NCI-H69 (cell line): ENCODE results near the gene EOLA1.
"Not testable (repeated sequence)": the region's sequence is repeated elsewhere in the genome, so short reads cannot be mapped to it uniquely, and the experiment has no call there.

Experiments used
- DNase-seq: peaks from one replicate; lab custom pipeline; 2025; lab: John Stamatoyannopoulos, UW

The EOLA1 gene

DNA sequence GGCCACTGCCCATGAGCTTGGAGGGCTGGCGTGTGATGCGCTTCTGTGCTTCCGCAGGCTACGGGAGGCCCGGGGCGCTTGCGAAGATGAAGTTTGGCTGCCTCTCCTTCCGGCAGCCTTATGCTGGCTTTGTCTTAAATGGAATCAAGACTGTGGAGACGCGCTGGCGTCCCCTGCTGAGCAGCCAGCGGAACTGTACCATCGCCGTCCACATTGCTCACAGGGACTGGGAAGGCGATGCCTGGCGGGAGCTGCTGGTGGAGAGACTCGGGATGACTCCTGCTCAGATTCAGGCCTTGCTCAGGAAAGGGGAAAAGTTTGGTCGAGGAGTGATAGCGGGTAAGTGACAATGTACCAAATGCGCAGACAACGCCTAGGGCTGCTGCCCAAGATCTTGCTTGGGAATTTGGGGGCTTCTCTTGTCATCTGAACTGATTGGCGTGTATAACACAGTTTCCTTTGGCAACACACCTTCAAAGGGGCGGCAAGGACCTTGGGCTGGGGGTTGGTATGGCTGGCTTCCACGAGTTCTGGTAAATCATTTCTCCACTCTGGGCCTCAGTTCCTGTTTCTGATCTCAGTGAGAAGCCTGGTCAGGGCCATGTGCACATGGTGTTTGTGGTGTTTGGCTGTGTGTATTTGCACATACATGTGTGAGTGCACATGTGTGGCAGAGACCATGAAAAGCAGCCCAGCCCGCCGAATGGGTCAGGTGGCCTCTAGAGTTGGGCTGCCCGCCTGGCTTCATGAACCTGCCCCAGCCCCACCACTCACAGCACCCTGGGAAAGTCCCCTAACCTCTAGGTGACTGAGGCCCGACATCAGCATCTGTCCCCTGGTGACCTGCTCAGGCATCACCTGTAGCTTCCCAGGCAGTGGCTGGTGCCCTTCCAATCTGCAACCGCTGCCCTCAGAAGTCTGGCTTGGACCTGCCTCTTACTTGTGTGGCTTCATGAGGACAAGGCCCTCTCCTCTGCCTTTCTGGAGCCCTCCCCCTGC lies 5.0 kb downstream of the EOLA1 start:
- DNase-seq = not testable (repeated sequence)

DNA sequence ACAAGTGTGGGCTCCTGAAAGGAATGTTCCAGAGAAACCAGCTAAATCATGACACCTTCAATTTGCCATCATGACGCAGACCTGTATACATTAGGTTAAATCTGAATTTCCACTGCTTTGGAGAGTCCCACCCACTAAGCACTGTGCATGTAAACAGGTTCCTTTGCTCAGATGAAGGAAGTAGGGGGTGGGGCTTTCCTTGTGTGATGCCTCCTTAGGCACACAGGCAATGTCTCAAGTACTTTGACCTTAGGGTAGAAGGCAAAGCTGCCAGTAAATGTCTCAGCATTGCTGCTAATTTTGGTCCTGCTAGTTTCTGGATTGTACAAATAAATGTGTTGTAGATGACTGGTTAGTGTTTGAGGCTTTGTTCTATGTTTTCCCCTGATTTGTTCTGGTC lies 6.2 kb downstream of the EOLA1 start:
- not testable (repeated sequence) for DNase-seq

DNA sequence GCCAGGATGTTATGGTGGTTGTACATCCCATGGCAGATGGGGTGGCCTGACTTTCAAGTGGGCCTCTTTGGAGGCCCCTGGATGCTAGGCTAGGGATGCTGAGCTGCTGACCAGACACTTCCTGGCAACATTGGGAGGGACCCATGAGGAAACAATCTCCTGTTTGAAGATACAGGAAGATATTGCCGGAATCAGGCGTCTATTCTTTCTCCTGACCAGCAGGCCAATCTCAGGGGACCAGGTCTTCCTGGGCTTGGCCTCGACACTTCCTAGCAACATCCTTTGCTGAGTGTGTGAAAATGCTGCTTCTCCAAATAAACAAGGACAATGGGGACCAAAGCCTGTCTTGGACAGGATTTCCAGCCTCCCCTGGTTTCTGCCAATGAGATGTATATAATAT lies 7.0 kb downstream of the EOLA1 start:
- not testable (repeated sequence) for DNase-seq

DNA sequence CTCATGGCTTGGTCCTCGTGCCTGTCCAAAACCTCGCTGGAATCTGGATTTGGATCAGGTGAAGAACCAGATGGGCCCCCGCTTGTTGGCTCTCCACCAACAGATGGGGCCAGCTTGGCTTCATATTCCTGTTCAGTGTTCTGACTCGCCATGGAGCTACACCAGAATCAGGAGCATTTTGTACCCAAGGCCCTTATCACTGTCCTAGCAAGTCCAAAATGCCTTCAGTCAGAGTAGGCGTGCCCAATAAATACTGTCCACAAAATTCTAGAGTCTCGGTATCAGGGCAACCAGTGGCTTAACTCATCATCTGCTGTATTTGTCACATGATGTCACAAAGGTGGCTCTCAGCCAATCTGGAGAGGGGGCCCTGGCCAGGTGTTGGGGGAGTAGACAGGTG lies 8.9 kb downstream of the EOLA1 start, which contains the start of gene HSFX3:
TSS of gene HSFX3 (minus strand) at position 224 of the 400 bp plus-strand sequence. CDS start at position 152, 72 bp downstream.
- not testable (repeated sequence) for DNase-seq

DNA sequence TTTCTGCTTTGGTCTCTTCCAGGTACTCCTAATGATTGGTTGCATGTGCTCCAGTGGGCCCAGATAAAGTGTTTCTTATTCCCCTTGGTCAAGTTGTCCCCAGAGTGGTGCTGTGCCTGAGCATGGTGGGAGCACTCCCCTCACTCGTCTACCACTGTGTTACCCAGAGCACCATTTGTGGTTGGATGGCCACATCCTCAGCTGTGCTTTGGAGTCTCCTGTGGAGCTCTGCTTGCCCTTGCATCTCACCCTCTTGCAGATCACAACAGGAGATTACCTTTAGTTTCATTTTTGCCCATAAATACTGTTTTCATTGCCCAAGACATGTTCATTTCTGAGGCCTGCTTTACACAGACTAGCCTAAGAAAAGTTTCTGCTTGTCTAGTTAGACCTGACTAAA lies 9.6 kb downstream of the EOLA1 start:
- not testable (repeated sequence) for DNase-seq

DNA sequence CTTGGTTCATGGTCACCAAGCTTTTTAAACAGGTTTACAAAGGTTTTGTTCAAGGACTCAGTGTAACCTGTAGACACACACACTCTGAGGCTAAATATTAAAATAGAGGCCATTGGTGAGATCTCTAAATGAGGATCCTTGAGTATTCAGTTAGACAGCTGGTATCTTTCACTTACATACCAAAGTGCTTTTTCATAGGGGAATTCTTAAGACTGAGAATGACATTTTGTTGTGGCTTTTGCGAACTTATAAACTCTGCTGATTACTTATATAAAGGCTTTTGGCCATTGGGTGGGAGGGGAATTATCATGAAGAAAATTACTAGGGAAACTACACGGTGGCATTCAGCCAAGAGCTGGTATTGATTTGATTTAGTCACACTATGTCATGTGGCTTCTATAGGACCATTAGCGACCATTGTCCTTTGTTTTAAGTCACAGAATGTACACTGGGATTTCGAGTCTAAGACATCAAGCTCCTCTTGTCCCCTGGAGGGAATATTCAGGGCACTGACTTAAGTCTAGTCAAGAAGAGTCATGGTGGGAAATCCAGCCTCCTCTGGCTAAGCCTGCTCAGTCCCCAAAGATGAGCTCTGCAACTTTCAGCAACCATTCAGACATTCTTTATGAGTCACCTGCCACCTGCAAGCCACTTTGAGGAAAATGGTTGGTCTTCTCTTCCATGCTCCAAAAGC lies 10.6 kb downstream of the EOLA1 start:
- DNase-seq = not testable (repeated sequence)

DNA sequence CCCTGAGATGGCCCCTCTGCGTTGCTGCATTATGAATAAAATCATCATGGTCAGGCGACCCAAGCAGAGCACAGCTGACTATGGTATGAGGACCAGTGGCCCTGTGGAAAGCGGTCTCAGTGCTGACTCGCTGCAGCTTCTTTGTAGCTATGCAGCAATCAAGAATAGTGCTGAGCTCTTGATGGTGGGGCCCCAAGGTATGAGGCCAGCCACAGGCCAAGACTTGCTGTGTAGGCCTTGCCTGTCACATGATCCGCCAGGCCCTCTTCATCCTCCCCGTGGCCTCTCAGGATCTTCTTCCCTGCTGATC lies 11.1 kb downstream of the EOLA1 start:
- DNase-seq = not testable (repeated sequence)

DNA sequence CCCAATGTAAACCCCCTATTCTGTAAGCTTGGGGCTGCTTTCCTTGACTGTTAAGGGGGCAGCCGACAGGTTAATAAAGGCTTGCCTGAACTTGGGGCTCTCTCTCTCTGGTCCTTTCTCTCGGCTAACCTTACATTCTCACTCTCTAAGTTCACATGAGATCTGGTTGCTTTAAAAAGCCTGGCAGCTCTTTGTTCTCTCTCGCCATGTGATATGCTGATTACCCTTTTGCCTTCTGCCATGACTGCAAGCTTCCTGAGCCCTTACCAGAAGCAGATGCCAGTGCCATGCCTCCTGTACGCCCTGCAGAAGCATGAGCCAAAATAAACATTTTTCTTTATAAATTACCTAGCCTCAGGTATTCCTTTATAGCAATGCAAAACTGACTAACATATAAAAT lies 14.4 kb downstream of the EOLA1 start:
- not testable (repeated sequence) for DNase-seq

DNA sequence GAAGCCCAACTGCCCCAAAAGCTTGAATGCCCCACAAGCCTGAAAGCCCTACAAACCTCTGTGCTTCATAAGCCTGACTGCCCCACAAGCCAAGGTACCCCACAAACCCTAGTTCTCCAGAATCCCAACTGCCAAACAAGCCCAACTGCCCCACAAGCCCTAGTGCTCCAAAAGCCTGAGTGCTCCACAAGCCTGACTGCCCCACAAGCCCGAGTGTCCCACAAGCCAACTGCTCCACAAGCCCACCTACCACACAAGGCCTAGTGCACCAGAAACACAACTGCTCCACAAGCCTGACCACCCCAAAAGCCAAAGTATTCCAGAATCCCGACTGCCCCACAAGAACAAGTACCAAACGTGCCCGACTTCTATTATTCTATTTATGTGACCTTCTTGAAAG lies 22.5 kb downstream of the EOLA1 start:
- DNase-seq = no peak

DNA sequence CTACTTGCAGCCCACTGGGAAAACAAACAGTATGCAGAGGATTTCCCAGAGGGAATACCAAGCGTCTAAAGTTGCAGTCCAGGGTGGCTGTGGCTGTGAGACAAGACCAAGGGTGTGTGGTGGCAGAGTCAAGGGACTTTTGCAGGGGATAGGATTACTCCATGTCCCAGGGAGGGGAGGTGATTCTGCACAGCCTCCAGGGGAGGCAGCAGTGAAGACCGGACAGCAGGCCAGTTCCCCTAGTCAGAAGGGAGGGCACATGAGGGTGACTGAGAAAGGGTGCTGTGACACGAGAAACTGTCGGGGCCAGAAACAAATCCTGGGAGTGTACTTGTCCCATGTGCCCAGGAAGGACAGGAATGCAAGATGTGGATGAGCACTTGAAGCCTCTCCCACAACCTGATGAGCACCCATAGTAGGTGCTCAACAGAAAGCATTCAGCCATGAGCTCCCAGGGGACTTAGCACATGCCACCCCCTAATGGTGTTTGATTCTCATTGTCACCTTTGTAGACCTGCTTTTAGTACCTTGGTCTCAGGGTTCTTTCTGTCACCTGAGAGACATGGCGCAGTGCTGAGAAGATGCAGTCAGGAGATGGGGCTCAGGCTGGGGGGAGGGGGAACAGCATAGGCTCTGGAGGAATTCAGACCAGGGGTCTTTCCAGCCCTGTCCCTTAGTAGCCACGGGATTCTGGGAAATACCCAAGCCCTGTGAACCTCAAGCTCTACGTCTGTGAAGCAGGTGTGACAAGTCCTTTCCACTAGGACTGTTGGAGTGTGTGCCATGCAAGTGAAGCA lies 27.0 kb downstream of the EOLA1 start:
- DNase-seq = peak; percentile 8

DNA sequence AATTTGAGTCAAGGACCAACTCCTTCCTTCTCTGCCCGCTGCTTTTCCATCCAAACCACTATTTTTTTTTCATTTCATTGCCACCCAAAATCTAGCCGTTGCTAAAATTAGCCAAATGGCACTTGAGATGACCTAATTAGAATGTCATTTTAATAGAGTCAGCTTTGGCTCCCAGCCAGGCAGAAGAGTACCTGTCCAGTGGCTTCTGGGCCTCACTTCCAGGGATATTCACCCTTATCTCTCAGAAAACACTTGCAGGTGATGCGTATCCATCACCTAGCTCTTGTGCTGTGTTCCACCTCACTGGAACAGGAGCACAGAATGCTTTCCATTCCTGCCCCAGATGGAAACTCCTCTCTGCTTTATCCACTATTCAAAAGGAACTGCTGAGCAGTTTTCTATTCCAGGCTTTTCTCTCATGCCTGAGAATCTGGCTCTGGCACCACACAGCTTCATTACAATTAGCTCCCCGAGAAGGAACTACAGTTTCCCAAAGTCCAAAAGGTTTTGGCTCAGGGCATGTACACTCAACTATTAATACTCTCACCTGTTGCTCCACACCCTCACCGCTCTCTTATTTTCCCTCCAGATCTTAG lies 28.0 kb downstream of the EOLA1 start:
- no peak for DNase-seq

DNA sequence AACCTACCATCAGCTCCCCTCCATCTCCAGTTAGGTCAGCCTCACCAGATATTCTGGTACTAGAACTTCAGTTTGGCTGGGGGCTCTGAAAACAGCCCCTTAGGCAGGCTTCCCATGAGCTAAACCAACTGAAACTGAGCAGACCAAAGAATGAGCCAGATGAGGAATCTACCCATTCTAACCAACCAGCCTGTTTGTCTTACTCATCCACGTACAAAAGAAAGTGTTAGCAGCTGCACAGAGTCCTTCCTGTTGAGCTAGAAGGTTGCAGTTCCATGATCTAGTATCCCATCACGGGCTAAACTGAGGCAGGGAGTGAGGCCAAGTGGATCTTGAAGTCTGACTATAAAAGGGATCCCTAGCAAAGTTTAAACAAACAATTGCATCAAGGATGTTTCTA lies 29.0 kb downstream of the EOLA1 start:
- no peak for DNase-seq

DNA sequence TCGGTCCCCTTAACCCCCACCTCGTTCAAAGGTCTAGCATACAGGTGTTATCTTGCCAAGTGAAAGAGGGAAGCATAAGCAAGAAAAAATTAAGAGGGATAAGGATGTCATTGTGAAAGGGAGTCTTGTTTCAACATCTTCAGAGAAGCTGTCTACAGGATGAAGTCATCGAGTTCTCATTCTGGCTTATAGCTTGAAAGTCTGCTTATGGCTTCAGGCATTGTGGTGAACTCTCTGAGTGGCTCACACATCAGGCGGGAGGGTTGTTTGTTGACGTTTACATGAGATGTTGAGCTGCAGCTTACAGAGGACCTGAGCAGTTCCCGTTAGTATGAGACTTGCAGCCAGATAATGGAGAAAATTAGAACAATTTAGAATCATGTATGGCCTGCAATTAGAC lies 29.9 kb downstream of the EOLA1 start:
- no peak for DNase-seq

DNA sequence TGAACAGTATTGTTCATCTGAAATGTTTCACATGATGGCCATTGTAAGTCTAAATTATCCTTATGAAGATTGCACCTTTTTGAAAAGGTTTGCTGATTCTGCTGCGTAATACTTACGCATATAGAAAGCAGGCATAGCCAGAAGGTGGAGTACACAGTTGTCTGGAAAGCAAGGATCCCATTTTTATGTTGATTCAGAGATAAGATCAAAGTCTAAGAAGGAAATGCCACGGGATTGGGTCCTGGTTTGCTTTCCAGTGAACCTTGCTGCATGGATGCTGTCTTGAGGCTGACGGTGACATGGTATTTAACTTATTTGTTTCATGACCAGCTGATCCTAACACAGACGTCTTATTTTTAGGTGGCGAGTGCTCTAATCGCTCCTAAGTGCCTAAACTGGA lies 31.0 kb downstream of the EOLA1 start:
- no peak for DNase-seq

DNA sequence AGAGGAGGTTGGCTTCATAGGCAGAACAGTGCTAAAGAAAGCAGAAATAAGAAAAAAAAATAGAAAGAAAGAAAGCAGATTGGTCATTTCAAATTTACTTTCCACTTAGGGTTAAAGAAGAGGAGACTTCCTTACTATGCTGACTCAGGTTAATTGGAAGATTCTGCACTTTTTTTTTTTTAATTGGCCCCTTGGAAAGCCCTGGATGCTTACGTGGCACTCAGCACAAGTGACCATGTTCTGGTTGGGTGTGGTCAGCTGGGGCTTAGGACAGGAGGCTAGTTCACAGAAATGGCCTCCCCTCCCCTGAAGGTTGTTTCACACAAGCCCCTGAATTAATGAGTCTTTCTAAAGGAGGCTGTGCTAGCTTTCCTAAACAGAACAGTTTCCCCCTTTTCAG lies 31.9 kb downstream of the EOLA1 start:
- no peak for DNase-seq

DNA sequence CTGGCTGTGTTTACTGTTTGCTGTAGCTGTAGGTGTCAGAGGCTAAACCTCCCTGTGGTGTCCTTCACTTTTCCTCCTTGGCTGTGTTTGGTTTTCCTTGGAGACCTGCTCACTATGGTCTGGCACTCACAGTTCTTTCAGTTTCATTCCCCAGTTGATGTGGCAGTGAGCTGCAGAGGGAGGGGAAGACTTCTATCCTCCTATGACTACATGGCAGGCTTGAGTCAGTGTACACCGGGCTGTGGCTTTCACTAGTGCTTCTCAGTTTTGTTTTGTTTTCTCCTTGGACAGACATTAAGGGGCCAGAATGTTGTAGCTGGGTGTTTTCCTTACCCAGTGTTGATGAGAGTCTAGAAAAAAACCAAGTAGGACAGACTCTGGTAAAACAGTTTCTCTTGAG lies 32.6 kb downstream of the EOLA1 start:
- DNase-seq = not testable (repeated sequence)

DNA sequence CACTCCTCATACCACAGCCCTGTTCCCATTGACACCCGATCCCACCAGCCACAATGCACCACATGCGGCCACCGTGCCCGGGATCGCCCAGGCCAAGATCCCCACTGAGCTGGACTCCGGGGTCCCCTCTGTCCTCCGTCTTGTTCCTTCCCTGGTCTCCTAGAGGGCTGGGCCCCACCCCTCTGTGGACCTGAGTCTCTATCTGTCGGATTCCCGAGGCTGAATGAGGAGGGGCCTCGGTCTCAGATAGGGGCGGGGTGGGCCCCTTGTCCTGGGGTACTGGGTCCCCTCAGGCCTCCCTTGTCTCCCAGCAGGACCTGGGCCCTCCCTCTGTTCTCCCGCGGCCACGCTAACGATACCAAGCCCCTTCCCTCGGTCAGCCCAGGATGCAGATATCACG lies 44.8 kb downstream of the EOLA1 start:
- DNase-seq = not testable (repeated sequence)

DNA sequence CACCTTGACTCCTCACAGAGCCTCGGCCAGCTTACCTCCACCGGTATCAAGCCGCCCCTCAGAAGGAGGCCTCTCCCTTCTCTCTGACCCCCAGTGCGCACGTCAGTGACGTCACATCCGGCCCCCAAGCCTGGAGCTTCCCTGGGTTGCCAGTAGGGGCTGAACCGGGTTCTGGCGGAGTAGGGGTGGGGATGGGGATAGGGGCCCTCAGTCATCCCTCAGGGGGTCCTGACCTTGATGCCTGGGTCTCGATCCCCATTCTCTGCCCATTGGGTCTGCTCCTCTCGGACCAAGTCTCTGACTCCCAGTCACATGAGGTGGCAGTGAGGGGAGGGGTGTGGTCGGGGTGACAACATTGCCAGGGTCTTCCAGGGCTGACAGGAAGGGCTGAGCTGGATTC lies 46.5 kb downstream of the EOLA1 start, which contains the start of gene MAGEA9B:
TSS of gene MAGEA9B (minus strand) at position 101 of the 400 bp plus-strand sequence. CDS start 4,280 bp downstream, outside the sequence.
- not testable (repeated sequence) for DNase-seq

DNA sequence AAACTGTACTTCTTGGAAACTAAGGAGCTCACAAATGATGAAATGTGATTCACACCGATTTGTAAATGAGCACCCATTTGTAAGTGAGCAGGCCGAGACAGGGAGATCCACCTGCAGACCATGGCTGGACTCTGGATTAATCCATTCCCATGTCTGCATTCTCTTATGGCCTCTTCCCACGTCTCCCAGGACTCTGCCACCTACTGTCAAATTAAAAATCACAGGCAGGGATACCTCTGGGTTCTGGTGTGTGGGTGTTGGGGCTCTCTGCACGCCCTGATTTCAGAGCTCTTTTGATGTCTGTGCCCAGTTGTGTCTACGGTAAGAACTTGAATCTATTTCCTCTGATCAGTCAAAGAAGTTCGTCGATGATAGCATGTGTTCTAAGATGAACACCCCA lies 50.2 kb downstream of the EOLA1 start:
- DNase-seq = not testable (repeated sequence)

DNA sequence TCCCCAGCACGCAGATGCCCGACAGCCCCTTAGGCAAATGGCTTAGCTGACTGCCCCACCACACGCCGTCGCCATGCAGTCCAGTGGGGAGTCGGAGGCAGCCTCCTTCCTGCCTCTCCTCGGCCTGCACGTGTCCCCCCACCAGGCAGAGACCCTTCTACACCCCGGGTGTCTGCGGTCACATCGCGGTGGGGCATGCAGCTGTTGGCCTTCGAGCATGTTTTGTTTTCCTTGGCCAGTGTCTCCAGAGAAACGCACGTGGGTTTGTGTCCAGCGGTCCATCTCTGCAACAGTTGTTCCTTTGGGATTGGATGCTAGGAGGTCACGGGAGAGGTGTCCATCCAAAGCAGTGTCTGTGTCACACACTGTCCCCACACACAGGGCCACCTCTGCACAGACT lies 54.4 kb downstream of the EOLA1 start, which contains the start of gene HSFX2:
TSS of gene HSFX2 (minus strand) at position 101 of the 400 bp plus-strand sequence. CDS start 614 bp downstream, outside the sequence.
- DNase-seq = not testable (repeated sequence)

DNA sequence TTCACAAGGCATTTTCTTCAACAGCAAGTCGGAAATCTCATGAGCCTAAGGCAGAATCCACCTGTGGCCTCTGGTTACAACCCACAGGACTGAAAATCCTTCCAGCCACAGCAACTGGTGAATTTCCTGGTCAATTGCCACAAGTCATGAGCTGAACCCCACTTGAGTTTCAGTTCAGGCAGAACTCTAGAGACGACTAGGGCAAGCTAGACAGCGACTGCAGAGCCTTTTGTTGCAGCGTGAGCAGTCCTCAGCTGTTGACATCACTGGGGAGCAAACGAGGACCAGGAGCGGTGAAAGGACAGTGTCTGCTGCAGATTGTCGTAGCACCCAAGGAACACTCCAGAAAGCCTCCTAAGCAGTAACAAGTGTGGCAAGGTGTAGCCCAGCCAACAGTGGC lies 55.1 kb downstream of the EOLA1 start:
- not testable (repeated sequence) for DNase-seq
